ENCODE measurements around the gene TTI1. TPM values are rescaled to one million over a fixed set of nuclear protein-coding genes. Genes with fewer than 3 reads are reported as not detected.

The TTI1 gene
- polyA plus RNA-seq, 1 of the 3 experiments (the other 2 are of a cell fraction): 15.6 TPM

GRCh38 chr20:38072898-38073297 is 39.6 kb upstream of the TTI1 start:
- Histone ChIP-seq H3K4me1 (ENCODE audit: control insufficient read depth in 1 of 2, insufficient read depth in 2 of 2, low read depth in 1 of 2, low read length in 1 of 2) (peaks cover 14 to 22% of the 10 kb centered on the region in 2 experiments; a peak in 3 of 4 replicates), H3K4me2 (no peak overlapping the region), H3K9me3 (no peaks in the 10 kb centered on the region), H3K9me2 (no peaks in the 10 kb centered on the region), H3K36me3 (replicated peaks in 1 of 2; ENCODE audit: control insufficient read depth in 1 of 2, insufficient read depth in 2 of 2, low read length in 1 of 2) (peaks cover 53 to 67% of the 10 kb centered on the region in 2 experiments), H4K20me1 (ENCODE audit: insufficient read depth) (no peaks in the 10 kb centered on the region), H3K27me3 (ENCODE audit: insufficient read depth) (no peaks in the 10 kb centered on the region), H3K27ac (ENCODE audit: low read depth in 2 of 2, low read length in 1 of 2) (peak overlapping the region; percentile 36 to 78), H3F3A (replicated peaks; ENCODE audit: insufficient read depth) (peaks cover 13% of the 10 kb centered on the region), H3K79me2 (ENCODE audit: insufficient read depth) (no peaks in the 10 kb centered on the region; the same call in 1 of the 2 replicates), H2AFZ (ENCODE audit: low read depth) (no peak overlapping the region), H3K9ac (no peak overlapping the region), H3K4me3 (ENCODE audit: low read depth in 2 of 2, low read length in 1 of 2) (no peak overlapping the region)
- POLR2A ChIA-PET: interaction anchor here (0.6 to 1.3 kb wide), 2 partner anchors 67 to 551 kb away, joined by 3 to 4 read pairs; no protein-coding TSS in a partner anchor
- DNase-seq: no peak
- CTCF ChIA-PET: interaction anchor here (0.6 to 9.0 kb wide), 46 partner anchors 8 to 392 kb away, joined by 3 to 126 read pairs (median 6); partner anchors contain the start of genes RPRD1B, TGM2 and TTI1
- WGBS (ENCODE audit: low lambda C conversion rate): 92% methylated on average over 1 of the region's 1 CpG
- TF ChIP-seq RAD21 (IDR thresholded peaks at IDR 0.05; ENCODE audit: low read length) (no peak), SIN3A (IDR thresholded peaks at IDR 0.05; ENCODE audit: borderline replicate concordance, low read depth, low read length) (no peak), ELF1 (IDR thresholded peaks at IDR 0.05) (no peak), POLR2AphosphoS5 (IDR thresholded peaks at IDR 0.05; ENCODE audit: low read depth, low read length) (no peak), NFIC (IDR thresholded peaks at IDR 0.05; ENCODE audit: borderline replicate concordance) (no peak), MXI1 (IDR thresholded peaks at IDR 0.05; ENCODE audit: low read depth, low read length) (no peak), MEF2A (IDR thresholded peaks at IDR 0.05; ENCODE audit: borderline replicate concordance, low read depth) (no peak), SMC3 (IDR thresholded peaks at IDR 0.05; ENCODE audit: low read depth, low read length) (no peak), CHD2 (IDR thresholded peaks at IDR 0.05; ENCODE audit: low read length, partially characterized antibody) (no peak)
- TF ChIP-seq, protein P1, sequence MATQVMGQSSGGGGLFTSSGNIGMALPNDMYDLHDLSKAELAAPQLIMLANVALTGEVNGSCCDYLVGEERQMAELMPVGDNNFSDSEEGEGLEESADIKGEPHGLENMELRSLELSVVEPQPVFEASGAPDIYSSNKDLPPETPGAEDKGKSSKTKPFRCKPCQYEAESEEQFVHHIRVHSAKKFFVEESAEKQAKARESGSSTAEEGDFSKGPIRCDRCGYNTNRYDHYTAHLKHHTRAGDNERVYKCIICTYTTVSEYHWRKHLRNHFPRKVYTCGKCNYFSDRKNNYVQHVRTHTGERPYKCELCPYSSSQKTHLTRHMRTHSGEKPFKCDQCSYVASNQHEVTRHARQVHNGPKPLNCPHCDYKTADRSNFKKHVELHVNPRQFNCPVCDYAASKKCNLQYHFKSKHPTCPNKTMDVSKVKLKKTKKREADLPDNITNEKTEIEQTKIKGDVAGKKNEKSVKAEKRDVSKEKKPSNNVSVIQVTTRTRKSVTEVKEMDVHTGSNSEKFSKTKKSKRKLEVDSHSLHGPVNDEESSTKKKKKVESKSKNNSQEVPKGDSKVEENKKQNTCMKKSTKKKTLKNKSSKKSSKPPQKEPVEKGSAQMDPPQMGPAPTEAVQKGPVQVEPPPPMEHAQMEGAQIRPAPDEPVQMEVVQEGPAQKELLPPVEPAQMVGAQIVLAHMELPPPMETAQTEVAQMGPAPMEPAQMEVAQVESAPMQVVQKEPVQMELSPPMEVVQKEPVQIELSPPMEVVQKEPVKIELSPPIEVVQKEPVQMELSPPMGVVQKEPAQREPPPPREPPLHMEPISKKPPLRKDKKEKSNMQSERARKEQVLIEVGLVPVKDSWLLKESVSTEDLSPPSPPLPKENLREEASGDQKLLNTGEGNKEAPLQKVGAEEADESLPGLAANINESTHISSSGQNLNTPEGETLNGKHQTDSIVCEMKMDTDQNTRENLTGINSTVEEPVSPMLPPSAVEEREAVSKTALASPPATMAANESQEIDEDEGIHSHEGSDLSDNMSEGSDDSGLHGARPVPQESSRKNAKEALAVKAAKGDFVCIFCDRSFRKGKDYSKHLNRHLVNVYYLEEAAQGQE (IDR thresholded peaks at IDR 0.05; ENCODE audit: low read depth, low read length): no peak
- TF ChIP-seq, protein P2, sequence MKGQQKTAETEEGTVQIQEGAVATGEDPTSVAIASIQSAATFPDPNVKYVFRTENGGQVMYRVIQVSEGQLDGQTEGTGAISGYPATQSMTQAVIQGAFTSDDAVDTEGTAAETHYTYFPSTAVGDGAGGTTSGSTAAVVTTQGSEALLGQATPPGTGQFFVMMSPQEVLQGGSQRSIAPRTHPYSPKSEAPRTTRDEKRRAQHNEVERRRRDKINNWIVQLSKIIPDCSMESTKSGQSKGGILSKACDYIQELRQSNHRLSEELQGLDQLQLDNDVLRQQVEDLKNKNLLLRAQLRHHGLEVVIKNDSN (IDR thresholded peaks at IDR 0.05; ENCODE audit: borderline replicate concordance, low read depth): no peak
- TF ChIP-seq, protein P3, sequence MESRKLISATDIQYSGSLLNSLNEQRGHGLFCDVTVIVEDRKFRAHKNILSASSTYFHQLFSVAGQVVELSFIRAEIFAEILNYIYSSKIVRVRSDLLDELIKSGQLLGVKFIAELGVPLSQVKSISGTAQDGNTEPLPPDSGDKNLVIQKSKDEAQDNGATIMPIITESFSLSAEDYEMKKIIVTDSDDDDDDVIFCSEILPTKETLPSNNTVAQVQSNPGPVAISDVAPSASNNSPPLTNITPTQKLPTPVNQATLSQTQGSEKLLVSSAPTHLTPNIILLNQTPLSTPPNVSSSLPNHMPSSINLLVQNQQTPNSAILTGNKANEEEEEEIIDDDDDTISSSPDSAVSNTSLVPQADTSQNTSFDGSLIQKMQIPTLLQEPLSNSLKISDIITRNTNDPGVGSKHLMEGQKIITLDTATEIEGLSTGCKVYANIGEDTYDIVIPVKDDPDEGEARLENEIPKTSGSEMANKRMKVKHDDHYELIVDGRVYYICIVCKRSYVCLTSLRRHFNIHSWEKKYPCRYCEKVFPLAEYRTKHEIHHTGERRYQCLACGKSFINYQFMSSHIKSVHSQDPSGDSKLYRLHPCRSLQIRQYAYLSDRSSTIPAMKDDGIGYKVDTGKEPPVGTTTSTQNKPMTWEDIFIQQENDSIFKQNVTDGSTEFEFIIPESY (IDR thresholded peaks at IDR 0.05; ENCODE audit: borderline replicate concordance, low read depth): no peak
